Trophoblast cell (in vitro differentiated cells and primary cell): ENCODE data around the gene CASS4.
A peak's percentile ranks its signal among the peaks of the same experiment; 100 is the strongest.
"Not testable (repeated sequence)": the region's sequence is repeated elsewhere in the genome, so short reads cannot be mapped to it uniquely, and the experiment has no call there.

Experiments
- DNase-seq, 2 donors: peaks; one replicate each; pipeline ENCODE4 v3.0.0-alpha.2; 2016
- H2AFZ ChIP-seq: 2 replicates; pipeline ENCODE4 v1.6.1; 2013; ENCODE audit warnings: low read length, moderate library complexity, mild to moderate bottlenecking; ENCODE audit not compliant: insufficient read depth, poor library complexity
- H2AK5ac ChIP-seq: 2 replicates; pipeline ENCODE4 v1.6.1; 2013; ENCODE audit warnings: mild to moderate bottlenecking, low read length
- H2BK120ac ChIP-seq: 2 replicates; pipeline ENCODE4 v1.6.1; 2013; ENCODE audit warnings: low read length, mild to moderate bottlenecking, moderate library complexity; ENCODE audit not compliant: insufficient read depth, poor library complexity
- H2BK12ac ChIP-seq: 2 replicates; pipeline ENCODE4 v1.6.1; 2013; ENCODE audit warnings: mild to moderate bottlenecking, low read length, moderate library complexity
- H2BK5ac ChIP-seq: 2 replicates; pipeline ENCODE4 v1.6.1; 2013; ENCODE audit warnings: low read length, low read depth, moderate library complexity, mild to moderate bottlenecking; ENCODE audit not compliant: poor library complexity
- H3K14ac ChIP-seq: 2 replicates; pipeline ENCODE4 v1.6.1; 2013; ENCODE audit warnings: mild to moderate bottlenecking, low read length
- H3K18ac ChIP-seq: 2 replicates; pipeline ENCODE4 v1.6.1; 2013; ENCODE audit warnings: mild to moderate bottlenecking, low read length
- H3K23ac ChIP-seq: 2 replicates; pipeline ENCODE4 v1.6.1; 2013; ENCODE audit warnings: low read length
- H3K27ac ChIP-seq: 2 replicates; pipeline ENCODE4 v1.5.1; 2013; ENCODE audit warnings: low read depth, mild to moderate bottlenecking, inconsistent platforms, low read length, moderate library complexity
- H3K27me3 ChIP-seq: 2 replicates; pipeline ENCODE4 v1.6.1; 2013; ENCODE audit warnings: inconsistent platforms, mild to moderate bottlenecking, low read length, moderate library complexity; ENCODE audit not compliant: insufficient read depth
- H3K36me3 ChIP-seq, 2 experiments: 1 replicate in 1 of 2; 2 replicates in 1 of 2; pipeline ENCODE4 v1.6.1; 2013; ENCODE audit warnings: low read length in 2 of 2, mild to moderate bottlenecking in 2 of 2, moderate library complexity in 1 of 2; ENCODE audit not compliant: insufficient read depth in 2 of 2, control insufficient read depth in 1 of 2
- H3K4ac ChIP-seq: 2 replicates; pipeline ENCODE4 v1.6.1; 2013; ENCODE audit warnings: low read depth, mild to moderate bottlenecking, low read length, moderate library complexity
- H3K4me1 ChIP-seq, 2 experiments: 1 replicate in 1 of 2; 2 replicates in 1 of 2; pipeline ENCODE4 v1.6.1; 2013; ENCODE audit warnings: low read length in 2 of 2, mild to moderate bottlenecking in 2 of 2, moderate library complexity in 1 of 2; ENCODE audit not compliant: insufficient read depth in 2 of 2, control insufficient read depth in 1 of 2
- H3K4me2 ChIP-seq: 2 replicates; pipeline ENCODE4 v1.6.1; 2013; ENCODE audit warnings: inconsistent platforms, mild to moderate bottlenecking, low read length, moderate library complexity
- H3K4me3 ChIP-seq: 2 replicates; pipeline ENCODE4 v1.5.1; 2013; ENCODE audit warnings: mild to moderate bottlenecking, low read depth, low read length, inconsistent platforms
- H3K79me1 ChIP-seq: one replicate; pipeline ENCODE4 v1.6.1; 2013; ENCODE audit warnings: low read length
- H3K79me2 ChIP-seq: 2 replicates; pipeline ENCODE4 v1.6.1; 2013; ENCODE audit warnings: low read length, mild to moderate bottlenecking; ENCODE audit not compliant: control insufficient read depth, insufficient read depth, poor library complexity
- H3K9ac ChIP-seq: 2 replicates; pipeline ENCODE4 v1.6.1; 2013; ENCODE audit warnings: mild to moderate bottlenecking, low read length
- H3K9me3 ChIP-seq: 2 replicates; pipeline ENCODE4 v1.6.1; 2013; ENCODE audit warnings: low read depth, mild to moderate bottlenecking, control low read depth, inconsistent platforms, low read length; ENCODE audit not compliant: insufficient read depth
- H4K12ac ChIP-seq: 2 replicates; pipeline ENCODE4 v1.6.1; 2013; ENCODE audit warnings: low read depth, mild to moderate bottlenecking, low read length, moderate library complexity
- H4K8ac ChIP-seq: 2 replicates; pipeline ENCODE4 v1.6.1; 2013; ENCODE audit warnings: low read depth, mild to moderate bottlenecking, low read length, moderate library complexity
- H4K91ac ChIP-seq: one replicate; pipeline ENCODE4 v1.6.1; 2013; ENCODE audit warnings: low read depth, mild to moderate bottlenecking, low read length, moderate library complexity
- WGBS: extraction: QIAGEN DNeasy Blood & Tissue Kit; methylation state at CpG from one replicate; pipeline ENCODE4 v1.1.7; 2013; ENCODE audit warnings: missing lambda C conversion rate; ENCODE audit not compliant: insufficient read length, insufficient coverage; ENCODE audit errors: extremely low coverage; 5-methylcytosine and 5-hydroxymethylcytosine counted together

The CASS4 gene

GRCh38 chr20:56395166-56395565 lies 16.9 kb upstream of the CASS4 start:
- Histone ChIP-seq H3K27ac (no peak overlapping the region), H3K14ac (no peak overlapping the region), H2BK12ac (no peak overlapping the region), H3K9ac (no peak overlapping the region), H3K4me1 (peaks cover 0 to 8% of the 10 kb centered on the region in 2 experiments), H3K79me1 (peaks cover 9% of the 10 kb centered on the region), H2BK120ac (no peak overlapping the region), H4K8ac (no peak overlapping the region), H2AK5ac (no peak overlapping the region), H3K4me2 (no peak overlapping the region), H3K18ac (no peak overlapping the region), H3K27me3 (no peaks in the 10 kb centered on the region), H4K91ac (no peak overlapping the region), H4K12ac (no peak overlapping the region), H3K23ac (no peak overlapping the region), H2AFZ (no peak overlapping the region), H2BK5ac (no peak overlapping the region), H3K4me3 (no peak overlapping the region), H3K79me2 (peaks cover 14% of the 10 kb centered on the region), H3K4ac (no peak overlapping the region), H3K36me3 (peaks cover 8 to 35% of the 10 kb centered on the region in 2 experiments), H3K9me3 (no peaks in the 10 kb centered on the region)
- no peak for DNase-seq
- no CpG with 5 or more reads among the region's 4 CpGs for WGBS

GRCh38 chr20:56400001-56400640 lies 11.9 kb upstream of the CASS4 start:
- Histone ChIP-seq H2AFZ (no peak overlapping the region), H3K4me3 (no peak overlapping the region), H2BK5ac (no peak overlapping the region), H4K8ac (no peak overlapping the region), H3K27ac (no peak overlapping the region), H3K79me1 (no peaks in the 10 kb centered on the region), H3K23ac (no peak overlapping the region), H3K27me3 (no peaks in the 10 kb centered on the region), H3K18ac (no peak overlapping the region), H3K4me1 (no peaks in the 10 kb centered on the region), H3K9ac (no peak overlapping the region), H2BK12ac (no peak overlapping the region), H3K4ac (no peak overlapping the region), H2BK120ac (no peak overlapping the region), H3K14ac (no peak overlapping the region), H2AK5ac (no peak overlapping the region), H3K79me2 (no peaks in the 10 kb centered on the region), H3K4me2 (no peak overlapping the region), H4K91ac (no peak overlapping the region), H3K9me3 (peaks cover 2% of the 10 kb centered on the region), H4K12ac (no peak overlapping the region), H3K36me3 (peaks cover 18 to 46% of the 10 kb centered on the region in 2 experiments)
- peak; percentile 55 to 87 for DNase-seq

DNA sequence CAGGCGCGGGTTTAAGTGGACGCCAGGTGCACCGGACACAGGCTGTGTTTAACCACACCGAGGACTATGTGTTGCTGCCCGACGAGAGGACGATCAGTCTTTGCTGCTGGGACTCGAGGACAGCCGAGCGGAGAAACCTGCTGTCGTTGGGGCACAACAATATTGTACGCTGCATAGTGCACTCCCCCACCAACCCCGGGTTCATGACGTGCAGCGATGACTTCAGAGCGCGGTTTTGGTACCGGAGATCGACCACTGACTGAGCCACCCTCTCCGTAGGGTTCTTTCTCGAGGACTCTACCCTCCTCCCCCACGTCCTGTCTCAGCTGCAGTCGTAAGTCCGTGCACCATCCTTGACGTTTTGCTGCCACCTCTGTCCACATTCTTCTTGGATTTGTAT lies 8.6 kb upstream of the CASS4 start:
- Histone ChIP-seq H4K8ac (no peak overlapping the region), H4K12ac (no peak overlapping the region), H3K27me3 (no peaks in the 10 kb centered on the region), H3K14ac (no peak overlapping the region), H2AK5ac (no peak overlapping the region), H4K91ac (no peak overlapping the region), H2BK5ac (no peak overlapping the region), H3K4me1 (no peaks in the 10 kb centered on the region), H3K9ac (no peak overlapping the region), H3K4me2 (no peak overlapping the region), H2BK120ac (no peak overlapping the region), H3K36me3 (peaks cover 23 to 40% of the 10 kb centered on the region in 2 experiments), H3K23ac (no peak overlapping the region), H3K18ac (no peak overlapping the region), H3K27ac (no peak overlapping the region), H3K9me3 (peaks cover 2% of the 10 kb centered on the region), H2AFZ (no peak overlapping the region), H3K79me1 (no peaks in the 10 kb centered on the region), H3K79me2 (no peaks in the 10 kb centered on the region), H3K4me3 (no peak overlapping the region), H2BK12ac (no peak overlapping the region), H3K4ac (no peak overlapping the region)
- no CpG with 5 or more reads among the region's 26 CpGs for WGBS
- no peak for DNase-seq

DNA sequence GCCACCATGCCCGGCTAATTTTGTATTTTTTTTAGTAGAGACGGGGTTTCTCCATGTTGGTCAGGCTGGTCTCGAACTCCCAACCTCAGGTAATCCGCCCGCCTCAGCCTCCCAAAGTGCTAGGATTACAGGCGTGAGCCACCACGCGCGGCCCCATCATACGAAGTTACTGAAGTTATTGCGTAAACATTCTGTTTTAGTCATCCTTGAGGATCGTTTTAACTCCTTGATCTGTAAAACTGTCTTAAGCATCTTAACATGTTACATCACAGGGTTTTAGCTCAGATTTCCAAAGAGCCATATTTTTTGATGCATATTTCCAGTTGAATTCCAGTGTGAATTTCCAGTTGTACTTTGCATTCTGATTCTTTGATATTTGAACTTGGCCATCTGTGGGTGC lies 6.7 kb upstream of the CASS4 start:
- no CpG with 5 or more reads among the region's 12 CpGs for WGBS
- not testable (repeated sequence) for H3K4ac ChIP-seq, H3K9ac ChIP-seq

More for the DNA sequence above, 6.7 kb upstream of the CASS4 start:
- H3K4me2 ChIP-seq, H3K14ac ChIP-seq, H3K4me1 ChIP-seq, H2AFZ ChIP-seq, H3K27me3 ChIP-seq, H3K27ac ChIP-seq, H4K8ac ChIP-seq, H2BK120ac ChIP-seq, H2AK5ac ChIP-seq, H3K4me3 ChIP-seq, H2BK12ac ChIP-seq, H4K12ac ChIP-seq, H4K91ac ChIP-seq, H3K18ac ChIP-seq, H3K9me3 ChIP-seq, H3K23ac ChIP-seq, H3K79me2 ChIP-seq, H3K79me1 ChIP-seq, H2BK5ac ChIP-seq: not testable (repeated sequence)
- DNase-seq: peak; percentile 77 to 94
- peaks cover 23 to 32% of the 10 kb centered on the region in 2 experiments for H3K36me3 ChIP-seq
